HG03439 (cell line): ENCODE results near the gene RAB3C.
"Not testable (repeated sequence)": the region's sequence is repeated elsewhere in the genome, so short reads cannot be mapped to it uniquely, and the experiment has no call there.

ENCODE experiments used
- ATAC-seq: cut with Tn5 transposase; IDR thresholded peaks from one replicate; pipeline ENCODE4 v1.9.1; 2021; ENCODE audit warnings: mild to moderate bottlenecking, moderate library complexity; ENCODE audit not compliant: unreplicated experiment

RAB3C gene, protein sequence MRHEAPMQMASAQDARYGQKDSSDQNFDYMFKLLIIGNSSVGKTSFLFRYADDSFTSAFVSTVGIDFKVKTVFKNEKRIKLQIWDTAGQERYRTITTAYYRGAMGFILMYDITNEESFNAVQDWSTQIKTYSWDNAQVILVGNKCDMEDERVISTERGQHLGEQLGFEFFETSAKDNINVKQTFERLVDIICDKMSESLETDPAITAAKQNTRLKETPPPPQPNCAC

DNA sequence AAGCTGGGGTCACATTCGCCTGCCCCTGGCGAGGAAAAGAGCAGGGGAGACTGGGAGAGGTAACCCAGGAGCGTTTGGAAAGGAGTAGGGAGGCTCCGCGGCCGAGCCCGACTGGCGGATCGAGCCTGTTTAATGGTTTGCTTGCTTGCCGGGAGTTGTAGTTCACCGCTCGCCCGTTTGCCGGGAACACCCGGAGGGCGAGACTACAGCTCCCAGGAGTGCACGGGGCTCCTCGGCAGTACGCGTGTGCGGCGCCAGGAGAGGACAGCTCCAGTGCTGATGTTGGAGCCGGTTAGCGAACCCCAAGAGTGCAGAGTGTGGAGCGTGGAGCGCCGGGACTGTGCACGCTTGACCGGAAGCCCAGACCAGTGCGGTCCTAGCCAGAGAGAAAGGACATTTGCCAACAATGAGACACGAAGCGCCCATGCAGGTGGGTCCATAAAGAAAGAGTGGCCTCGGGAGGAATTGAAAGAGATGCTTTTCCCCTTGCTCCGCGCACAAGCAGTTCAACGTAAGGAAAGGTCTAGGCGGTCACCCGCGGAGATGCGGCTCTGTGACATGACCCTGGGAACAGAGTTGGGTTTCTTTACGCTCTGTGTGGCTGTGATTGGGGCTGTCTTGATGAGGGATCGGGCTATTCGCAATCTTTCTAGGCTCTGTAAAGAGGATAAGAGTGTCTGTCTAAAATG lies at the start of gene RAB3C:
RAB3C (plus strand) TSS at position 273 of the 689 bp plus-strand sequence; CDS start at position 407, 134 bp downstream.
- ATAC-seq, result peak; percentile 100

DNA sequence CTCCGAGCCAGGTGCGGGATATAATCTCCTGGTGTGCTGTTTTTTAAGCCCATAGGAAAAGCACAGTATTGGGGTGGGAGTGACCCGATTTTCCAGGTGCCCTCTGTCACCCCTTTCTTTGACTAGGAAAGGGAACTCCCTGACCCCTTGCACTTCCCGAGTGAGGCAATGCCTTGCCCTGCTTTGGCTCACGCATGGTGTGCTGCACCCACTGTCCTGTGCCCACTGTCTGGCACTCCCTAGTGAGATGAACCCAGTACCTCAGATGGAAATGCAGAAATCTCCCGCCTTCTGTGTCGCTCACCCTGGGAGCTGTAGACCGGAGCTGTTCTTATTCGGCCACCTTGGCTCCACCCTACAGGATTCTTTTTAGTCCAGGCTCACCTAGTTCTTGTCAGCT lies 40.9 kb upstream of the RAB3C start:
- not testable (repeated sequence) for ATAC-seq

DNA sequence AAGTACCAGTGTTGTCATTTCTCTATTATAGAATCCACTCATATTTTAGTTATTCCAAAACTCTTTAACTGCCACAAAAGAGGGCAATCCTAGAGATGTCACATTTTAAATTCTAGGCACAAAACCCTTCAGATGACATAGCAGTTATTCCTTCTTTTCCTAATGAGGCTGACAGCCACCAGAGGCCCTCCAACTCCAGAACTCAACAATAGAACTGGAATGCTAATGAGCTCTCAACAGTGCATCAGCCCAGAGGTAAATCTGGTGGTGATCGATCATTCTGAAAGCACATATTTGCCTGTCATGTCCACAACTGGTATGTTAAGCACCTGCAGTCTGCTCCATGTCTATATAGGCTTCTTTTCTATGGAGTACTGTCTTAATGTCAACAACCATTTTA lies 40.2 kb upstream of the RAB3C start:
- ATAC-seq, result no peak

DNA sequence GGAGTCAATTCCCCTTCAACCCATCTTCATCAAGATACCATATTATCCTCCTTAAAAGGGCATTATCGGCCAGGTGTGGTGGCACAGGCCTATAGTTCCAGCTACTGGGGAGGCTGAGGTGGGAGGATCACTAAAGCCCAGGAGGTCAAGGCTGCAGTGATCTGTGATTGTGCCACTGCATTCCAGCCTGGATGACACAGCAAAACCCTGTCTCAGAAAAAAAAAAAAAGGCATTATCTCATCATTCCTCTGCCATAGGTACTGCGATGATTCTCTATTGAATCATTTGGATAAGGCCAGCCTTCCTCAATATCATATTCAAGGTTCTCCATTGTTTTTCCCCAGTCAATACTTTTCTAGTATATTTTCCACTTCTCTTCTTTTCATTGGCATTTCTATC lies 39.2 kb upstream of the RAB3C start:
- ATAC-seq, result no peak

DNA sequence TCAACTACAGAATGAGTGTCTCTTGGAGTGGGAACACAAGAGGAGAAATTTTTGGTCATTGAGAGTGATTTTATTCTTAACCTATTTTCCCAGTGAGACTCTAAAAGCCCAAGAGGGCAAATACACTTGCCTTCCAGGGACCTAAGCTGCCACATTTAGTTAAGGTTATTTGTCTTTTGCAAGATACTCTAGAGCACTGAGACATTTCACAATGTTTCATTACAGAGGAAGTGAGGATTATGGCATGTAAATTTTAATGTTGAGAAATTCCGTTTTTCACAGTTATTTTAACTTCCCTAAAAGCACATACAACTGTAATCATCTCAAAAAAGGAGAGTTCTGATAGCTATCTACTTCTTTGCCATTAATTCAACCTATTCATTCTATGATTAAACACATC lies 38.7 kb upstream of the RAB3C start:
- no peak for ATAC-seq

DNA sequence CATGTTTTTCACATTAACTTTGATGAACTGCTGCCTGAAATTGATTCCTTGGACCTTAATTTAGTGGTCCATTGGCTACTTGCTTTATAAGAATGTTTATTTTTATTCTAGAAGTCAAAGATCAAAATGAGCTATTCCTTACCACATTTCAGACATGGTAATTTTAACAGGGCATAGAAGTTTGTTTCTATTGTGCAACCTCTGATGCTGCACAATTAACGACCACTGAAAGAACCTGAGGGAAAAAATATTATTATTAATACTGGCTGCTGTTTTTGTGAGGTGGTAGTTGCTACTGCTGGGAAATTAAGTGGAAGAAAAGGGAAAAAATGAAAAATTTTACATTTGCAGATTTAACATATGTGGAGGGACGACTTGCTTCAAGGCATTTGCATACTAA lies 37.9 kb upstream of the RAB3C start:
- no peak for ATAC-seq

DNA sequence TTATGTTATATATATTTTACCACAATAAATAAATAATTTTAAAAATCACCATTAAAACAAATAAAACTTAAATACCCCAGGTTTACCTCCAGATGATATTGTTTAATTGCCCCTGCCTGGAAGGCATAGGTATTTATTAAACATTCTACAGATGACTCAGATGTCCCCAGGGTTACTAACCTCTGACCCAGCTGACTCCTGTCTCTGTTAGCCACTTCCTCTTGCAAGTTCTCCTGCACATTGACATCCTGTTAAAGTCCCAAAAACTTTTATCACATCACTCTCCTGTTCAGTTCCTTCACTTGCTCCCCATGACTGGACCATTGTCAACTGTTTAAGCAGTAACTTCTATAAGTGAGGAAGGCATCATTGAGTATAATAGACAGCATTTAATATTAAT lies 37.0 kb upstream of the RAB3C start:
- no peak for ATAC-seq

DNA sequence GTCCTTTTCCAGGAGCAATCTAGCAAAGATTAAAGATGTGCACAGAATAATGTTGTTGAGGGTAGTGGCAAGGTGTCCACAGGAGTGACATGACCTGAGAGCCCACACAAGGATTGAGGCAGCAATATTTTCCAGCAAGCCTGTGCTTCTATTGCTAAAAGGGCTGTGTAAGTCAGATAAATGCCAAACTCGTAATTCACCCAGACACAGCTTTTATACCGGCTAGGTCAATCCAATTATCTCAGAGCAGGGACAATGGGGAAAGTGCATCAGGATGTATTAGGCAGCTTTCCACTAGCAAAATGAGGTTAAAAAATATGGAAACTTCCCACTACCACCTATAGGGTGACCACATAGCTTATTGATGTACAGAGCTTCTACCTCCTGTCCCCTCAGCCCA lies 34.8 kb upstream of the RAB3C start:
- no peak for ATAC-seq

DNA sequence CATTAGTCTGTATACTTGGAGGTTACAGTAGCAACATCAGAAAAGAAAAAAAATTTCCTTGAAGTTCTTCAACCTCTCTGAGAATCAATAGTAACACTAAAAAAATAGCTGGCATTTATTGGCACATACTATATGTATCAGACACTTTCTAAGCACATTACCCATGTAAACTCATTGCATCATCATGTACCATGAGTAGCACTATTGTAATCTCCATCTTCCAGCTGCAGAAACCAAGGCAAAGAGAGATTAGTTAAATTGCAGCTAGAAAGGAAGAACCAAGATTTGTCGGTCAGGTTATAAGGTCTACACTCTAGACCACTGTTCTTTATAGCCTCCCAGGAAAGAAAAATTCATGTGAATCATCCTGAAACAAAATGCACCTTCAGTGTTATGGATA lies 31.4 kb upstream of the RAB3C start:
- no peak for ATAC-seq

DNA sequence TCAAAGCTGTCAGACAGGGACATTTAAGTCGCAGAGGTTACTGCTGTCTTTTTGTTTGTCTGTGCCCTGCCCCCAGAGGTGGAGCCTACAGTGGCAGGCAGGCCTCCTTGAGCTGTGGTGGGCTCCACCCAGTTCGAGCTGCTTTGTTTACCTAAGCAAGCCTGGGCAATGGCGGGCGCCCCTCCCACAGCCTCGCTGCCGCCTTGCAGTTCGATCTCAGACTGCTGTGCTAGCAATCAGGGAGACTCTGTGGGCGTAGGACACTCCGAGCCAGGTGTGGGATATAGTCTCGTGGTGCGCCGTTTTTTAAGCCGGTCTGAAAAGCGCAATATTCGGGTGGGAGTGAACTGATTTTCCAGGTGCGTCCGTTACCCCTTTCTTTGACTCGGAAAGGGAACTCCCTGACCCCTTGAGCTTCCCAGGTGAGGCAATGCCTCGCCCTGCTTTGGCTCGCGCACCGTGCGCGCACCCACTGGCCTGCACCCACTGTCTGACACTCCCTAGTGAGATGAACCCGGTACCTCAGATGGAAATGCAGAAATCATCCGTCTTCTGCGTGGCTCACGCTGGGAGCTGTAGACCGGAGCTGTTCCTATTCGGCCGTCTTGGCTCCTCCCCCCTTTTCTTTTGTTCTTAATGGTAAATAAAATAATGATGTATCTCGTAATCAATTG lies 25.1 kb upstream of the RAB3C start:
- not testable (repeated sequence) for ATAC-seq

DNA sequence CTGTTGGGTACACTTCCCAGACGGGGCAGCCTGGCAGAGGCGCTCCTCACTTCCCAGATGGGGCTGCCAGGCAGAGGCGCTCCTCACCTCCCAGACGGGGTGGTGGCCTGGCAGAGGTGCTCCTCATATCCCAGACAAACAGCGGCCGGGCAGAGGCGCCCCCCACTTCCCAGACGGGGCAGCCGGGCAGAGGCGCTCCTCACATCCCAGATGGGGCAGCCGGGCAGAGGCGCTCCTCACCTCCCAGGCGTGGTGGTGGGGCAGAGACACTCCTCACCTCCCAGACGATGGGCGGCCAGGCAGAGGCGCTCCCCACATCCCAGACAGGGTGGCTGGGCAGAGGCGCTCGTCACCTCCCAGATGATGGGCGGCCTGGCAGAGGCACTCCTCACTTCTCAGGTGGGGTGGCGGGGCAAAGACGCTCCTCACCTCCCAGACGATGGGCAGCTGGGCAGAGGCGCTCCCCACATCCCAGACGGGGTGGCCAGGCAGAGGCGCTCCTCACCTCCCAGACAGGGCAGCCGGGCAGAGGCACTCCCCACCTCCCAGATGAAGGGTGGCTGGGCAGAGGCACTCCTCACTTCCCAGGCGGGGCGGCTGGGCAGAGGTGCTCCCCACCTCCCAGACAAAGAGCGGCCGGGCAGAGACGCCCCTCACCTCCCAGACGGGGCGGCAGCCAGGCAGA lies 19.7 kb upstream of the RAB3C start:
- ATAC-seq, result not testable (repeated sequence)

DNA sequence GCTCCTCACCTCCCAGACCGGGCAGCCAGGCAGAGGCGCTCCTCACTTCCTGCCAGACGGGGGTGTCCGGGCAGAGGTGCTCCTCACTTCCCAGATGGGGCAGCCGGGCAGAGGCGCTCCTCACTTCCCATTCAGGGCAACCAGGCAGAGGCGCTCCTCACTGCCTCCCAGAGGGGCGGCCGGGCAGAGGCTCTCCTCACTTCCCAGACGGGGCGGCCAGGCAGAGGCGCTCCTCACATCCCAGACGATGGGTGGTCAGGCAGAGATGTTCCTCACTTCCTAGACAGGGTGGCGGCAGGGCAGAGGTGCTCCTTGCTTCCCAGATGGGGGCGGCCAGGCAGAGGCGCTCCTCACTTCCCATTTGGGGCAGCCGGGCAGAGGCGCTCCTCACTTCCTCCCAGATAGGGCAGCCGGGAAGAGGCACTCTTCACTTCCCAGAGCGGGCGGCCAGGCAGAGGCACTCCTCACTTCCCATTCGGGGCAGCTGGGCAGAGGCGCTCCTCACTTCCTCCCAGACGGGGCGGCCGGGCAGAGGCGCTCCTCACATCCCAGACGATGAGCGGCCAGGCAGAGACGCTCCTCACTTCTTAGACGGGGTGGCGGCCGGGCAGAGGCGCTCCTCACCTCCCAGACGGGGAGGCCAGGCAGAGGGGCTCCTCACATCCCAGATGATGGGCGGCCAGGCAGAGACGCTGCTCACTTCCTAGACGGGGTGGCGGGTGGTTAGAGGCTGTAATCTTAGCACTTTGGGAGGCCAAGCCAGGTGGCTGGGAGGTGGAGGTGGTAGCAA lies 18.6 kb upstream of the RAB3C start:
- not testable (repeated sequence) for ATAC-seq

DNA sequence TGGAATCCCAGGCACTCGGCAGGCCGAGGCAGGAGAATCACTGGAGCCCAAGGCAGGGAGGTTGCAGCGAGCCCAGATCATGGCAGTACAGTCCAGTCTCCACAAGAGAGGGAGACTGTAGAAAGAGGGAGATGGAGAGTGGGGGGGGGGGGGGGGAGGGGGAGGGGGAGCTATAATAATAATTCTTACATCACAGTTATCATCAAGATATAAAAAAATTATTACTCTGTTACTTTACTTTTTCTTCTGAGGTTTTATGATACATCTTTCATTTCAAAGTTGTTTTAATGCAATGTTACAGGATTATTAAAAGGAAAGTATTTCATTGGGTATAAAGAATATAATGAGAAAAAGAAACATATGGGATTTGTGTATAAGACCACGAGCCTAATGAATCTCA lies 17.8 kb upstream of the RAB3C start:
- no peak for ATAC-seq

DNA sequence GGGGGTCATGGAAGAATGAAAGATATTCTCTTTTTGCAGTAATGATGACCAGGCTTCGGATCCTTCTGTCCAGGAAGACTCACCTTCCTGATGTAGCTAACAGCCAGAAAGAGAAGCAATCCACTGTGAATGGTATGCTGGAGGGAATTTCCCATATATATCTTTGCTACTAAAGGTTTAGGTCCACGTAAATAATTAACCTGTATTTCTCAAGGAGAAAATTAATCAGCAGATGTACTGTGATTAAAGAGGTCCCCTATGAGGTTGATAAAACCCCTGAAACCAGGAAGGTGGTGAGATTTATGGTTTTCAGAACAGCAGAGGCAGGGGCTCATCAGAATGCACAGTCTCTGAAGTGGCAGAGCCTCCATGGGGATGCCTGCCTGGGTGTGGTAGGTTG lies 11.4 kb upstream of the RAB3C start:
- no peak for ATAC-seq

DNA sequence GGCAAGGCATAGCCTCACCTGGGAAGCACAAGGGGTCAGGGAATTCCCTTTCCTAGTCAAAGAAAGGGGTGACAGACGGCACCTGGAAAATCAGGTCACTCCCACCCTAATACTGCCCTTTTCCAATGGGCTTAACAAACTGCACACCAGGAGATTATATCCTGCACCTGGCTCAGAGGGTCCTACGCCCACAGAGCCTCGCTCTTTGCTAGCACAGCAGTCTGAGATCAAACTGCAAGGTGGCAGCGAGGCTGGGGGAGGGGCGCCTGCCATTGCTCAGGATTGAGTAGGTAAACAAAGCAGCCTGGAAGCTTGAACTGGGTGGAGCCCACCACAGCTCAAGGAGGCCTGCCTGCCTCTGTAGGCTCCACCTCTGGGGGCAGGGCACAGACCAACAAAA lies 9.9 kb upstream of the RAB3C start:
- not testable (repeated sequence) for ATAC-seq

DNA sequence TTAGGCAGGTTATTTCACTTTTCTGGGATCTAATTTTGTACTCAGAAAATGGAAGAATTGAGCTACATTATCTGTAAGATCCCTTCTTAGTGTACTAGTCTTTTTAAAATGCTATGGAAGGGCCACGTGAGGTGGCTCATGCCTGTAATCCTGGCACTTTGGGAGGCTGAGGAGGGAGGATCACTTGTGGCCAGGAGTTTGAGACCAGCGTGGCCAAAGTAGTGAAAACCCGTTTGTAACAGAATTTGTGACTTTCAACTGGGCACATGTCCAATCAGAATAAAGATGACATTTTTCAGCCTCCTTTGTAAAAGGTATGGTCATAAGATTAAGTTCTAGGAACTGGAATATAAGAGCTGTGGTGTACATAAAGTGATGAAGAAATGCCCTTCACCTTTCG lies 3.1 kb upstream of the RAB3C start:
- ATAC-seq, result no peak

DNA sequence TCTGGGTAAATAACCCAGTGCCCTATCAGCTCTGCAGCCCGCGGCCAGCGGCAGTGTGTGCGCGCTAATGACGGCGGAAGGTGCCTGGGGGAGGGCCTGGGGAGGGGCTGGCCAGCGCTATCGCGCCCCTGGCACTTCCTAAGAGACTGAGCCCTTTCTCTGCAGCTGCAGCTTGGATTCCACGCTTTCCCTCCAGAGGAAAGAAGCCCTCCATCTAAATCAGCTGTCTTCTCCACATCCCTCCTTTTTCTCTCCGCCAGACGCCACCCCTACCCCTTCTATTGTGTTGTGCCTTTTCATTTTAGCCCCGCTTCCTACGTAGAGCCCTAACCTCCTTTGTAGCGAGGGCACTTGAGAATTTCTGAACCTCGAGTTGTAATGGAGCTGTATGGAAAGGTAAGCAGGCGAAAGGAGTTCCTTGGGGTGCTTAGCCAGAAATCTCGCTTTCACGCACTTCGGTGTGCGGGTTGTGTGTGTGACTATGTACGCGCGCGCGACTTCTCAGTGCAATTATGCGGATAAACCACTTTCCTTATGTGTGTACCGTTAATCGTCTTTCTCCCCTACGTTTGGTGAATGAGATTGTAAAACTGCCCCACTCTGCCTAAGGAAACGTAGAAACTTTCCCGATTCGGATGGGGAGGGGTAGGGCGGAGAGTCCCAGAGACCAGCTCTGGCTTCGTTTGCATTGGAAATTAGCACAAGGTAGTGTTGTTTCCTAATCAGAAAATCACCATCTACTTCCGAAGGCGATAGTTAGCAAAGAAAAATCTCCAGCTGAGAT lies 664 bp upstream of the RAB3C start:
- ATAC-seq, result peak; percentile 25

DNA sequence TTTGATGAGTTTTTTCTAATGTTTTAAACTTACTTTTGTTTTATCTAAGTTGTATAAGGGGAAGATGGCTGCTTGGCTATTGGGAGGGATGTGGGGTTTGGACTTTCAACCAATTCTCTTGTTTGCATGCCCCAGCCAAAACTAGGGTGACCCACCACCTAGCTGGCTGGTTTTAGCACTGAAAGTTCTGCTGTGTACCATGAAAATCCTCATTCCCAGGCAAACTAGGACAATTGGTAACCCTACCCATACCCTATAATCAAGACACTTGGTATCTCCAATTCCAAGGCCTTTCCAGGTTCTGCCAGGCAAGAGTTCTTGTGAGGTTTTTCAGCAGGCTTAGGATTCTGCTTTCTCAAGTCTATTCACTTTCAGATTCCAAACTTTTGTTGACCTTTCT lies 13.1 kb downstream of the RAB3C start:
- no peak for ATAC-seq

DNA sequence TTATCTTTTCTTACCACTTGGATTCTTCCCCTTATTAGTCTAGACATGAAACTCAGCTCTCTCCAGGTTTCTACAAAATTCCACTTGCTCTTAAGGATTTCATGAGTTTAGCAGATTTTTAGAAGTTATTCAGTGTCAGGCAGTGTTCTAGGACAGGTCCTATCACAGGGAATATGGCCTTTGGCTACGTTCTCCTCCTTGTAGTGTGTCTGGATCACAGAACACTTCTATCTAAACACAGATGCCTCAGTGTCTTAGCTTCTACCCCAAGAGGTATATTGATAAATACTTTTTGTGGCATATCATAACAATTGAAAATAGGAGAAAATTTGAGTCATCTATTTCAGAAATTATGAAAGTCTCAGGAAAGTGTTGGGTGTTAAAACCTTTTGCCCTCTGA lies 15.6 kb downstream of the RAB3C start:
- ATAC-seq, result no peak

DNA sequence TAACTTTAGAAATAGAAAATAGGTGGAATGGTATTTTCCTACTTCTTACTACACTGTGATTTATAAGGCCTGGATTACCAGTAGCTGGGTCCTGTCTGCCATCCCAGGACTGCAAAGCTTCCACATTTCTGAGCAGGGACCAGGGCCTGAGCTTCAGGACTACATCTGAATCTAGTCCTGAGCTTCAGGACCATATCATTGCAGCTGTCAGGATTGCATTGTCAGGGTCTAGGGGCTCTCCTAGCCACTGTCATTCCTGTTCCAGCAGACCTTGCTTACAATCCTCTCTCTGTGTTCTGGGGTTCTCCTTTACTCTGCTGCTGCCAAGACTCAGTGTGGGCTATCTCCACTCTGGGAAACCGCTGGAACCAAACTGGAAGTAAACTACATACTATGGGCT lies 16.3 kb downstream of the RAB3C start:
- no peak for ATAC-seq
